HUES6 (cell line): ENCODE data around the gene UGT1A4.

Experiments
- H3K27ac ChIP-seq: 2 replicates; pipeline ENCODE4 v1.7.0; 2013; ENCODE audit warnings: low read depth, mild to moderate bottlenecking, low read length, inconsistent platforms
- H3K27me3 ChIP-seq: 2 replicates; pipeline ENCODE4 v1.6.1; 2013; ENCODE audit warnings: low read length; ENCODE audit not compliant: control insufficient read depth, insufficient read depth
- H3K36me3 ChIP-seq: 2 replicates; pipeline ENCODE4 v1.6.1; 2013; ENCODE audit warnings: low read length; ENCODE audit not compliant: control insufficient read depth, insufficient read depth
- H3K4me1 ChIP-seq: 2 replicates; pipeline ENCODE4 v1.6.1; 2013; ENCODE audit warnings: low read length; ENCODE audit not compliant: control insufficient read depth, insufficient read depth
- H3K4me3 ChIP-seq: 2 replicates; pipeline ENCODE4 v1.5.1; 2013; ENCODE audit warnings: low read depth, low read length
- H3K9ac ChIP-seq: one replicate; pipeline ENCODE4 v1.6.1; 2013; ENCODE audit warnings: mild to moderate bottlenecking, low read length
- H3K9me3 ChIP-seq: 2 replicates; pipeline ENCODE4 v1.6.1; 2013; ENCODE audit warnings: low read depth, low read length; ENCODE audit not compliant: control insufficient read depth, insufficient read depth

UGT1A4 gene

DNA sequence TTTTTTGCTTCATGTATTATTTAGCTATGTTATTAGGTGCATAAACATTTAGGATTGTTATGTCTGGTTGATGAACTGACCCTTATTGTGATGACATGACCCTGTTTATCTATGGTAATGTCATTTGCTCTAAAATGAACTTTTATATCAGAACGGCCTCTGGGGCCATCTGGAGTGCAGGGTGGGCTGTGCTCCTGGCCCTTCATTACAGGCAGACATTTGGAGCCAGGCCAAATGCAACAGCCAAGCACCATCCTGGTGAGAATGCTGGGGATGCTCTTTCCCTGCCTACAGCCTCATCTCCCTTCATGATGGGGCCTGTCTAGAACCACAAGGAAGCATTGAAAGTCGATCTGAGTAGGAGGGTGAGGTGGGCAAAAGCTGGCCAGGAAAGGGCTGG is 97.8 kb downstream of the UGT1A4 start:
- H3K4me1 ChIP-seq, result no peaks in the 10 kb centered on the region
- no peak overlapping the region for H3K9ac ChIP-seq
- H3K36me3 ChIP-seq, result no peaks in the 10 kb centered on the region
- no peak overlapping the region for H3K27ac ChIP-seq
- no peak overlapping the region for H3K4me3 ChIP-seq
- no peaks in the 10 kb centered on the region for H3K27me3 ChIP-seq
- H3K9me3 ChIP-seq, result no peaks in the 10 kb centered on the region

DNA sequence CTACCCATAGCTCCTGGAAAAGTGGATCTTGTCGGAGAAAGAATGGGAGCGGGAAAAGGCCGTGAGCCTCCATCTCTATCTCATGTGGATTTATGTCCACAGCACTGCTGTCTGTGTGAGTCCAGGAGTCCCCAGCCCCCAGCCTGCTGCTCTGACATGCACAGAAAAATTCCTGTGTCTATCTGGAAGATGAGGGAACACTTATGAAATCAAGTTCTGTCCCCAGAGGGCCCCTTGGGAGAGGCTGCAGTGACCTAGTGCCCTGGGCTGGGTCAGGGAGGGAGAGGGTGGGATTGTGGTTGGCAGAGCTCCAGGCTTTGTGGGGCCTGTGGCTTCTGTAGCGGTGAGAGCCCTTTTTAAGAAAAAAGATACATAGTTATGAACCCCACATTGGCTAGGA is 98.2 kb downstream of the UGT1A4 start:
- H3K4me1 ChIP-seq, result no peaks in the 10 kb centered on the region
- no peak overlapping the region for H3K9ac ChIP-seq

DNA sequence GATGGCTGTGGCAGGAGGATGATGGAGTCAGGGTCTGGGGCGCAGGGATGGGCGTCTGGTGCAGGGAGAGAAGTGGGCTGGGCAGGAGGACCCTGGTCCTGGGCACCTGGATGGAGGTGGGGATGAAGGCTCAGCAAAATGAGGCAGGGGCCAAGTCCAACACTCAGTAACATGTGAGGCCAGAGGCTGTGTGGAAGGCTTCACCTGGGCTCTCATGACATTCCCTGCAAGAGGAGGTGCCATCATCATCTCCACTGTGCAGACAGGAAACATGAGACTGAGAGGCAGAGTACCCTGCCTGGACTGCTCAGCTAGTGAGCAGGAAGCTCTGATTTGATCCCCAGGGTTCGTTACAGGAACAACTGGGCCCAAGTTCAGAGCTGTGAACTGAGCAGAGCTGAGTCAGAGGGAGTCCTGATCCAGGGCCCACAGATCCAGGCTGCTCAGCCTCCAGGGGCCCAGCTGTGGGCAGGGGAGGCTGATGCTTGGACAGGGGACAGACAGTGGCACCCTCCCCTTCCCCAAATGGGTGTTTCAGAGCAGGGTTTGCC is 98.9 kb downstream of the UGT1A4 start:
- no peaks in the 10 kb centered on the region for H3K27me3 ChIP-seq
- H3K9me3 ChIP-seq, result no peaks in the 10 kb centered on the region
- no peak overlapping the region for H3K27ac ChIP-seq
- H3K9ac ChIP-seq, result no peak overlapping the region
- H3K4me1 ChIP-seq, result no peaks in the 10 kb centered on the region
- H3K4me3 ChIP-seq, result no peak overlapping the region
- H3K36me3 ChIP-seq, result no peaks in the 10 kb centered on the region

More for the DNA sequence above, 98.2 kb downstream of the UGT1A4 start:
- no peaks in the 10 kb centered on the region for H3K27me3 ChIP-seq
- no peaks in the 10 kb centered on the region for H3K9me3 ChIP-seq
- H3K4me3 ChIP-seq, result no peak overlapping the region
- H3K36me3 ChIP-seq, result no peaks in the 10 kb centered on the region
- no peak overlapping the region for H3K27ac ChIP-seq

DNA sequence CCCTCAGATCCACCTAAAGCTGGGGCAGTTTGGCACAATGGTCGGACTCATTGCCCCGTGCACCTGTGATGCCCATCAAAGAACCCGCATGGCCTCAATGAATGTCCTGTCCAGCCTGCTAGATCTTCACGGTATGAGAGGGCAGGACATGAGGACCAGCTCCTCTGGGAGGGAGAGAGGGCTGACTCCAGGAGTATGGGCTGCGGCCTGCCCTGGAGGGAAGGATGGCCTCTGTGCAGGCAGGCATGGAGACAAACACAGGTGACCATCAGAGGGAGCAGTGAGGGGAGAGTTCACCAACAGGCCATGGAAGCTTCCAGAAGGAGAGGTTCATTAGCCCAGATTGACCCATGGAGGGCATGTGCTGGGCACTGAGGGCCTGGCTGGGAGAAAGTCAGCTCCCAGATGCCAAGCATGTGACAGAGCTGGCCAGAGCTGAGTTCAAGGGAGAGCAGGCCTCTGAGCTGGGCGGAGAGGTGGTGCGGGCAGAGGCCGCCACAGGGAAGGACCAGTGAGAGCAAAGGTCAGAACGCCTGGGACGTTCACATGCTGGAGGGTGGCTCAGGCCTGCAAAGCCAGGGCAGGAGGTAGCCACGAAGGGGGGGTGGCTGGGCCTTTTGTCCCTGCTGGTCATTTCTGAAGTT is 99.6 kb downstream of the UGT1A4 start:
- Histone ChIP-seq H3K27me3 (no peaks in the 10 kb centered on the region), H3K27ac (no peak overlapping the region), H3K4me1 (no peaks in the 10 kb centered on the region), H3K9ac (no peak overlapping the region), H3K36me3 (no peaks in the 10 kb centered on the region), H3K4me3 (no peak overlapping the region), H3K9me3 (no peaks in the 10 kb centered on the region)

DNA sequence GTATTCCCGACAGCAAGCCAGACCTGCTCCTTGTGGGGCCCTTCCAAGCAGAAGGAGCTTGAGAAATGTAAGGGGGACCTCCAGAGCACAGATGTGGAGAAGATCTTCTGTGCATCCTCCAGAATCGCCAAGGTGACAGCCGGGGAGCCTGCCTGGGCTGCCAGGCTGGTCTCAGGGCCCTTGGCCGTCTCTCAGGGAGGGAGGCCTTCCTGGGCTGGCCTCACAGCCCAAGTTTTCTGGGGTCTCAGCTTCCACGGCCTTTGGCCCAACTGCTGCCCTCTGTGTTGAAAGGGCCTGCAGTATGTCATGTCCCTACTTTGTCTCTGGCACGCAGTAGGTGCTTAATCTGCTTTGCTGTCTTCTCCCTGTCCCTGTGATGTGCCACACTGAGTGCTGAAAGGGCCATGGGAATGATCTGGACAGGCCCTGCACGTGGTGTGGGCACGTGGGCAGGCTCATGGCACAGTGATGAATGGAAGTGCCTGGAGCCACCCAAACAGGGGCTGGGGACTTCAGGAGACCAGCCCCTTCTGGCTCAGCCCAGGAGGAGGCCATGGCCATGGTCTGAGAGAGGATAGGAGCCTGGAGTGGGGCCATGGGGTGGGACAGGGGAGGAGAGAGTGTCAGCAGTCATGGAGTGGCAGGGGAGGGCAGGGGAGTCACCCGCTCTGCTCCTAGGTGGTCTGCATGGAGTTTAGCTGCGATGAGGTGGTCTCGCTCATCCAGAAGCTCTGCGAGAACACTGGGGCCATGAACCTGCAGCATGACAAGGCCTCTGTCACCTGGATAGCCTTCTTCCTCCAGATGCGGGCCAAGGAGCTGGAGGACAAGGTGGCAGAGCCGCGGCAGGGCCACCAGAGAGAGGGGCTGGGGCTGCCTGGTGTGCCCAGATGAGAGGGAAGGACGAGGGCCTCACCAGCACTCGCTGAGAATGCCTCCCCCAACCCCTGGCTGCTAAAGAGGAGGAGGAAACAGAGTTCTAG is 100.4 kb downstream of the UGT1A4 start:
- H3K4me3 ChIP-seq, result no peak overlapping the region
- no peaks in the 10 kb centered on the region for H3K36me3 ChIP-seq
- no peak overlapping the region for H3K27ac ChIP-seq
- no peaks in the 10 kb centered on the region for H3K4me1 ChIP-seq
- no peaks in the 10 kb centered on the region for H3K27me3 ChIP-seq
- H3K9ac ChIP-seq, result no peak overlapping the region
- H3K9me3 ChIP-seq, result no peaks in the 10 kb centered on the region

DNA sequence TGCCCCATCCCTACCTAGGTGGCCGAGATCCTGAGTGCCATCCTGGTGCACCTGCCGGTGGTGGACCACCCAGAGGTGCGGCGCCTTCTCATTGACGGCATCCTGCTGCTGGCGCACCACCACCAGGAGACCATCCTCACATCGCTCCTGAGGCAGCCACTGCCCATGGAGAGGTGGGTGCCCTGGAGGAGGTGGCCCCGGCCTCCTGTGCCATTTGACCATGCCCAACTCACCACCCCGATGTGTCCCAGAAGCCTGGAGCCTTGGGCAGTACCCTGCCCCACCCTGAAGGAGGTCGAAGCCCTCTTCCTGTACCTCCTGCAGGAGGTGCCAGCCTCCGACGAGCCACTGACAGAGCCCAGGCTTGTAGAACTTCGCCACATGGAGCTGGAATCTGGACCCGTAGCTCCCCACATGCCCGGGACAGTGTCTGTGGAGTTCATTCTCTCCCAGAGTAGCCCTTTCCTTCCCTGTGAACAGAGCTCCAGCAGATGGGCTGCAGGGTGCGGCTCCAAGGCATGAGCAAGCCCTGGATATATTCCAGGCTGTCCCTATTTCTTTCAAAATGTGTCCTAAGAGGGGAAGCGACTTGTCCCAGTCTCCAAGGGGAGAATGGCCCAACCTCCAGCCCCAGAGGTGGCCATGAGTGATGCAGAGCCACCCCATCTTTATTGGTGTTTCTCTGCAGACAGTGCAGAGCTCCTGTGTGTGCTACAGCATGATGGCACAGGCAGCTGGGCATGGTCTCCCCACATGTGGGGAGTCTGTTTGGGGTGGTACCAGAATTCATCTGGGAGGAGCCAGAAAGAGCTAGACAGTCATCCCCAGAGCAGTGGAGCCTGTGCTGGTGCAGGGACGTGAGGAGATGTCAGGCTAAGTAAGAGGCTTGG is 101.6 kb downstream of the UGT1A4 start:
- Histone ChIP-seq H3K27me3 (no peaks in the 10 kb centered on the region), H3K4me1 (no peaks in the 10 kb centered on the region), H3K27ac (no peak overlapping the region)

DNA sequence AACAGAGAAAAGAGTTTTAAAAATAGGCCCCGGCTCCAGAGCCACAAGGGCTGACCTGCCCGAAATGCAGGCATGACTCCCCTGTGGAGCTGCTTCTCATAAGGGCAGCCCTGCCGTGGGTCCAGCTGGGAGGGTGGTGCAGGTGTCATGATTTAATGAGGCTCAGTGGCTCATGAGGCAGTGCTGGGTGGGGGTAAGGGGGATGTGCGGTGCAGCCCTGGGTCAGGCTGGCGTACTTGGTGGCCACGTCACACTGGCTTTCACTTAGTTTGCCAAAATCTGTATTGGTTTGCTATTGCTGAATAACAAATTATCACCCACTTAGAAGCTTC is 102.2 kb downstream of the UGT1A4 start:
- no peaks in the 10 kb centered on the region for H3K9me3 ChIP-seq
- H3K4me1 ChIP-seq, result no peaks in the 10 kb centered on the region
- no peak overlapping the region for H3K4me3 ChIP-seq
- no peak overlapping the region for H3K9ac ChIP-seq
- no peaks in the 10 kb centered on the region for H3K27me3 ChIP-seq
- no peak overlapping the region for H3K27ac ChIP-seq
- H3K36me3 ChIP-seq, result no peaks in the 10 kb centered on the region

More for the DNA sequence above, 101.6 kb downstream of the UGT1A4 start:
- no peak overlapping the region for H3K9ac ChIP-seq
- H3K4me3 ChIP-seq, result no peak overlapping the region
- H3K36me3 ChIP-seq, result no peaks in the 10 kb centered on the region
- H3K9me3 ChIP-seq, result no peaks in the 10 kb centered on the region

DNA sequence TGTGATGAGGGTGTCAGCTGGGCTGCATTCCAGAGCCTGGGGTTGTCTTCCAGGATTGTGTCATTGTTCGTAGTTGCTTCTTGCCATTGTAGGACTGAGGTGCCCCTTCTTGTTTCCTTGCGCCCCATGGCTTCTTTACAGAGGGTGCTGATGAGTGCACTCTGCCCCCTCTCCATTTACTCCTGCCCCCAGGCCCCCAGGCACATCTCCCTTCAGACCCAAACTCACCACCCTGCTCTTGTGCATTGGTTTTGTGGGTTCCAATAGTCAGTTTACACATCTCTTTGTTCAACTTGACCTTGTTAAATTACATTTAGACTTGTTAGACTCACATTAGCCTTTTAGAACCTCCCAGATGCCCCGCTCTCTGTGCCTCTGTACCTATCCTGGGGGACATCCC is 102.7 kb downstream of the UGT1A4 start:
- Histone ChIP-seq H3K27me3 (no peaks in the 10 kb centered on the region), H3K36me3 (no peaks in the 10 kb centered on the region), H3K9me3 (no peaks in the 10 kb centered on the region), H3K27ac (no peak overlapping the region), H3K9ac (no peak overlapping the region), H3K4me3 (no peak overlapping the region), H3K4me1 (no peaks in the 10 kb centered on the region)

DNA sequence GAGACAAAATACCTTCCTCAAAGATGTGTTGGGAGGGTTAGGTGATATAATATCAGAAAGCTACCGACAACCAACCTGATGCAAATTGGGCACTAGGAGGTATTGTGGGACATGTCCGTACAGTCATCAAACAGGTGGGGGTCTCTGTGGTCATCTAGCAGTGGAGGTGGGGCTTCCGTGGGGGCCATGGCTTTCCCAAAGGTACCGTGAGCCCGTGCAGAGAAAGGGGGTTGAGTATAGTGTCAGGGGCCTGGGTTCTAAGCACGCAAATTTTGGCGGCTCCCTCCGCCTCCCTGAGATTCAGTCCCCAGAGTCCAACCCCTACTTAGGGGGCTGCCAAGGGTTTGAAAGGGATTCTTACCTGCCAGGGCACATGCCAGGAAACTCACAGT is 103.2 kb downstream of the UGT1A4 start:
- Histone ChIP-seq H3K36me3 (no peaks in the 10 kb centered on the region), H3K9ac (no peak overlapping the region), H3K4me1 (no peaks in the 10 kb centered on the region), H3K9me3 (no peaks in the 10 kb centered on the region), H3K27ac (no peak overlapping the region), H3K27me3 (no peaks in the 10 kb centered on the region), H3K4me3 (no peak overlapping the region)

DNA sequence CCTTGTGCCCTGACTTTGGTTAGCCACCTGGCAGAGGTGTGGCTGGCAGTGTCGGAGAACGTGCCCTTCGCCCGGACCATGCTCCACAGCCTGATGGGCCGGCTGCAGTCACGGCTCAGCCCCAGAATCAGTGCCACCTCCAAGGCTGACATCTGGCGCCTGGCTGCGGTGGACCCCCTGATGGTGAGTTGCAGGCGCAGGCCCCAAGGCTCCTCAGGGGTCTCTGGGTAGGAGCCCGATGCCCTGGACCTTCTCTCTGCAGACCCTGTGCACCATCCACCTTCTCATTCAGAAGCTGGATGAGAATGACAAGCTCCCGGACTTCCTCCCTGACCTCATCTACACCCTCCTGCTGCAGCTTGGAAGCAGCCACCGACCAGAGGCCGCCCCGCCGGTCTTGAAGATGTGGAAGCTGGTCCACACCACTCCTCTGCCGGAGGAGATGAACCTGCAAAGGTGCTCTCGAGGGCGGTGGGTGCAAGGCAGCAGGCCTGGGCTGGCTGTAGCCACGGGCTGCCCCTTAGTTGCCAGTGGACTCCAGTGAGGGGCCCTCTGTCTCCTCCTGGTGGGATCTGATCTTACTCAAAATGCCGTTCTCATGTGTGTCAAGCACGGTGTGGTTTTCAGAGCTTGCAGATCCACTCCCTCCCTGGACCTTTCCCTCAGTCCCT is 103.7 kb downstream of the UGT1A4 start:
- Histone ChIP-seq H3K4me3 (no peak overlapping the region), H3K4me1 (no peaks in the 10 kb centered on the region), H3K9ac (no peak overlapping the region), H3K36me3 (no peaks in the 10 kb centered on the region), H3K27me3 (no peaks in the 10 kb centered on the region), H3K9me3 (no peaks in the 10 kb centered on the region), H3K27ac (no peak overlapping the region)
